Dendritic cell treated with granulocyte-macrophage colony-stimulating factor and Interleukin-4, amounts not matched to agents 40 ng/mL and 50 ng/mL, for 4 days (primary cell): Measurements from ENCODE around the gene ANXA2.

Experiments used
- H3K27ac Mint-ChIP-seq: one replicate; pipeline ENCODE4 v1.8.0; 2022; ENCODE audit warnings: mild to moderate bottlenecking, mixed read lengths
- H3K27me3 Mint-ChIP-seq: one replicate; pipeline ENCODE4 v1.8.0; 2022; ENCODE audit warnings: mild to moderate bottlenecking, mixed read lengths
- H3K36me3 Mint-ChIP-seq: one replicate; pipeline ENCODE4 v1.8.0; 2022; ENCODE audit warnings: low read depth, mixed read lengths
- H3K4me1 Mint-ChIP-seq: one replicate; pipeline ENCODE4 v1.8.0; 2022; ENCODE audit warnings: low read depth, mixed read lengths
- H3K4me3 Mint-ChIP-seq: one replicate; pipeline ENCODE4 v1.8.0; 2022; ENCODE audit warnings: mild to moderate bottlenecking, moderate library complexity, mixed read lengths
- H3K9me3 Mint-ChIP-seq: one replicate; pipeline ENCODE4 v1.8.0; 2022; ENCODE audit warnings: mixed read lengths
- intact Hi-C: fragments of 100-400 bp; cut with micrococcal nuclease; formaldehyde crosslinking; loops from one replicate; pipeline ENCODE4 v1.15.0; 2022

Gene ANXA2

DNA sequence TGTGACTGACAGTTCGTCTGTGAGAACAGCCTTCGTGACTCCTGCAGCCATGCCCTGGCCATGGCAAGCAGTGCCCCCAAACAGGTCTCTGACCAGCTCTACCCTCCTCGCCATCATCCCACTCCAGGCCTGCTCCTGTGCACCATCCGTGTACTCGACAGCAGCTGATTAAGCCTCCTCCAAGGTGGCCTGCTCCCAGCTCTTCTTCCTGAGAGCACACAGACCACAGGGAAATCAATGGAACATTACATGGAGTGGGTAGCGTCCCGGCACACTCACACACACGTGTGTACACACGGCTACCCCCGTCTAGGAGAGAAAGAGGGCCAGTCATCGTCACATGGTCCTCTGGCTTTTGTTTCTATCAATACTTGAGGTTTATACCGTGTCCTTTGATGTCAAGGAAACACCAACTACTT is 21.1 kb downstream of the ANXA2 start:
- Mint-ChIP-seq H3K9me3 (no peaks in the 10 kb centered on the region), H3K27me3 (no peaks in the 10 kb centered on the region), H3K4me1 (peaks cover 44% of the 10 kb centered on the region), H3K27ac (no peak overlapping the region), H3K4me3 (no peak overlapping the region), H3K36me3 (peaks cover 100% of the 10 kb centered on the region)
- intact Hi-C loops: no loop called here

DNA sequence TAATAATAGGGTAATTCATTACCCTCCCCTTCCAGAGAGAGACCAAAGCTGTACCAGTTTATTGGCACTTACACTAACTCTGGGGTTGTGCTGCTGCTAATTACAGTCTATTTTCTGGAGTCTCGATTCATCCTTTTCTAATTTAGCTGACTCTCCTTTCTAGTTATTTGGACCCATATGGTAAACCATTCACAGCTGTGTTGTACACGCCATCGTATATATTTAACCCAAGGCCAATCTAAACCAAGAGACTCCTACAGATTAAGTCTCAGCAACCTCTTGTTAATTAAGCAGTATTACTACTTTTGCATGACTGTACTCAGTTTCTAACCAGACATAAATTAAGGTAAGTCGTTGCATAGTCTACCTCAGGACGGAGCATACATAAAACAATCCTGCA is 22.5 kb downstream of the ANXA2 start:
- intact Hi-C loops: no loop called here
- Mint-ChIP-seq H3K36me3 (peaks cover 100% of the 10 kb centered on the region), H3K4me1 (peaks cover 51% of the 10 kb centered on the region), H3K27me3 (no peaks in the 10 kb centered on the region), H3K4me3 (no peak overlapping the region), H3K27ac (no peak overlapping the region), H3K9me3 (no peaks in the 10 kb centered on the region)

DNA sequence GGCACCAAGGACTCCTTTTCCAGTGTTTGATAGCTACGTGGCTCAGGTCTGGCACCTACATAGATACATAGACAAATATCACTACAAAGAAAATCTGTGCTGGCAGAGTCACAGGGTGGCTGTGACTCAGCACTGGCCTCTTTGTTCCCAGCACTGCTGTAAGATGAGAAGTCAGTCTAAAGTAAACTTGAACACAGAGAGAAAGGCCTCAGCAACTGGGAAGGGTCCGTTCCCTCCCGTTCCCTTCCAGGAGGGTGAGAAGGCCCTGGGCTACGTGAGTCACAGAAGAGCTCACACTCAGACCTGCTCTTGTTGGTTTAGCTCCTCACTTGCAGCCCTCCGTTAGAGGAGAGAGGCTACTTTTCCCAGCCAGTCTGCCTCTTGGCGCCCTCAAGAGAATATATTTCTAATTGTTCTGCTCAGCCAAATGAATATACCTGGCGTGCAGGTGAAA is 23.1 kb downstream of the ANXA2 start:
- intact Hi-C loops: no loop called here
- Mint-ChIP-seq H3K4me3 (no peak overlapping the region), H3K36me3 (peaks cover 100% of the 10 kb centered on the region), H3K27me3 (no peaks in the 10 kb centered on the region), H3K4me1 (peaks cover 58% of the 10 kb centered on the region), H3K27ac (no peak overlapping the region), H3K9me3 (no peaks in the 10 kb centered on the region)

DNA sequence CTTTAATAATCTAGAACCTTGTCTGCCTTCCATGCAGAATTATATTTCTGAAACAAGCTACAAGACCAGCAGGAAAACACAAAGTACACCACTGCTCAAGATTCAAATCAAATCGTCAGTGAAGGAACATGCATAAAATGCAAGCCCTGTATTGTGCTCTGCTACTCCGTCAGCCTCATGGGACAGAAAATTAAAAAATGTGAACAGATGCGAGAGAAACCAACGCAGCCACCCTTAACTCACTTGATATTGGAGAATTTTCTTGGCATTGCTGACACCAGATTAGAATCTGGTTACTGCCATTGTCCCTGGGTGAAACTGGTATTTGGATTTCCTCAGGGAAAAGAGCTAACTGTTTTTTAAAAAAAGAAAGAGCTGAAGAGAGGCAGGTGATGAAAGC is 23.6 kb downstream of the ANXA2 start:
- H3K4me1 Mint-ChIP-seq: peaks cover 59% of the 10 kb centered on the region
- H3K36me3 Mint-ChIP-seq: peaks cover 100% of the 10 kb centered on the region
- no peak overlapping the region for H3K27ac Mint-ChIP-seq
- no peaks in the 10 kb centered on the region for H3K9me3 Mint-ChIP-seq
- H3K4me3 Mint-ChIP-seq: no peak overlapping the region
- no peaks in the 10 kb centered on the region for H3K27me3 Mint-ChIP-seq
- intact Hi-C loops: no loop called here

DNA sequence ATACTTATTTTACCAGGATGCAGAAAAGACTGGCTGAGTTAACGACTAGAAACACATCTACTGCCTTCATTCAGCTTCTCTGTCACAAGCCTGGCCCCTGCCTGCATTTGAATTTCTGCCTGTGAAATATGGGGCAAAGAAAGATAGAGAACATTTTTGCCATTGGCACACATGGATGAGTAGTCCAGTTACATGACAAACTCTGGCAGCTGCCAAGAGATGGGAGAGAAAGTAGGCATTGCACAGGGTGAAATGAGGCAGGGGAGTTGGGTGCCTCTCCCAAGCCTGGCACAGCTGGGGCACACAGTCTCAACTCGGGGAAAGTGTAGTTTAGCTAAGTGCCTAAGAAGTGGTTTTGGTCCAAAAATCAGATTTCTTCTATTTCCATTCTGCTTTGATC is 24.0 kb downstream of the ANXA2 start:
- intact Hi-C loops: no loop called here
- H3K36me3 Mint-ChIP-seq: peaks cover 100% of the 10 kb centered on the region

DNA sequence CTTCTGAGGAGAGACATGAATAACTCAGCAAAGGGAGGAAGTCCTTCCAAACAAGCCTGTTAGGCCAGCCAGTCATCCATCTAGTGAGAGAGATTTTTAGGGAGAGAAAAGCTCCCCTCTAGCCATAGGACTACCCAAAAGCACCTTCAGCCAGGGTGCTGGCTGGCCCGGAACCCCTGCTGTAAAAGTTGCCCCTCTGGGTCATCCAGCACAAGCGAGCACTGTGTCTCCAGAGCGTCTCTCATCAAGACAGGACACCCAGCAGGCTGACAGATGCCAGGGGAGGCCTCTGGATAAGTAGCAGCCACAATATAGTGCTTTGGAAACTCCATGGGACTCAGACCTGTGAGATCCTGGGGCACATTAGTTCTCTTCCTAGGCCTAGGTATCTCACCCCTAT is 24.5 kb downstream of the ANXA2 start:
- Mint-ChIP-seq H3K4me1 (peaks cover 59% of the 10 kb centered on the region), H3K4me3 (no peak overlapping the region), H3K9me3 (no peaks in the 10 kb centered on the region), H3K36me3 (peaks cover 100% of the 10 kb centered on the region), H3K27ac (no peak overlapping the region), H3K27me3 (no peaks in the 10 kb centered on the region)
- intact Hi-C loops: no loop called here

More for the DNA sequence above, 24.0 kb downstream of the ANXA2 start:
- Mint-ChIP-seq H3K4me1 (peaks cover 59% of the 10 kb centered on the region), H3K27me3 (no peaks in the 10 kb centered on the region), H3K9me3 (no peaks in the 10 kb centered on the region), H3K27ac (no peak overlapping the region), H3K4me3 (no peak overlapping the region)

DNA sequence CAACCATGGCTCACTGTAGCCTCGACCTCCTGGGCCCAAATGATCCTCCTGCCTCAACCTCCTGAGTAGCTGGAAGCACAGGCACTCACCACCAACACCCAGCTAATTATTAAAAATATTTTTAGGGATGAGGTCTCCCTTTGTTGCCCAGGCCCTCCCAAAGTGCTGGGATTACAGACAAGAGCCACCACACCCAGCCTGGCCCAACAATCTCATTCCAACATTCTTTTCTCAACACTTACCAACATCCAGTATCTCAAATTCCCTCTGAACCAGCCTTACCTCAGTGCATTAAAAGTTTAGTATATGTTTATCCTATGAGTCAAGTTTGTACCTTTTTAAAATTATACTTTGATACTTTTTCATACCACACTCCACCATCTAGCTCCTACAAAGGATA is 25.0 kb downstream of the ANXA2 start:
- H3K4me1 Mint-ChIP-seq: peaks cover 59% of the 10 kb centered on the region
- no peak overlapping the region for H3K27ac Mint-ChIP-seq
- H3K36me3 Mint-ChIP-seq: peaks cover 94% of the 10 kb centered on the region
- H3K27me3 Mint-ChIP-seq: no peaks in the 10 kb centered on the region
- intact Hi-C loops: no loop called here
- no peak overlapping the region for H3K4me3 Mint-ChIP-seq
- H3K9me3 Mint-ChIP-seq: no peaks in the 10 kb centered on the region

DNA sequence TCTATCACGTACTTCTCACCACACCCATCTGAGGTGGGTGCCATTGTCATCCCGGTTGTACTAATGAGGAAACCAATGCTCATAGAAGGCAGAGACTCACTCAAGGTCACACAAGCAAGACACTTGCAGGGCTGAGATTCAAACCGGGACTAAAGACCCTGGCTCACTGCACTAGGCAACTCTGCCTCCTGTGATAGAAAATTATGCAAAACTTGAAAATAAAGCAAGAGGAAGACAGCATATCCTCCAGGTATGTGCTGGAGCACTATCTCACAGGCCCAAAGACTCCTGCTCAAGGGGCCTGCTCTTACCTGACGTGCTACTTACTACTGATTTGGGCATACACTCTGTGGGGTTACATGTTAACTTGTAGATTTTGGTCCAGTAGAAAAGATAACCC is 25.6 kb downstream of the ANXA2 start:
- no peak overlapping the region for H3K27ac Mint-ChIP-seq
- no peaks in the 10 kb centered on the region for H3K9me3 Mint-ChIP-seq
- intact Hi-C loops: no loop called here
- H3K27me3 Mint-ChIP-seq: no peaks in the 10 kb centered on the region
- H3K4me3 Mint-ChIP-seq: no peak overlapping the region
- peaks cover 89% of the 10 kb centered on the region for H3K36me3 Mint-ChIP-seq
- H3K4me1 Mint-ChIP-seq: peaks cover 59% of the 10 kb centered on the region

DNA sequence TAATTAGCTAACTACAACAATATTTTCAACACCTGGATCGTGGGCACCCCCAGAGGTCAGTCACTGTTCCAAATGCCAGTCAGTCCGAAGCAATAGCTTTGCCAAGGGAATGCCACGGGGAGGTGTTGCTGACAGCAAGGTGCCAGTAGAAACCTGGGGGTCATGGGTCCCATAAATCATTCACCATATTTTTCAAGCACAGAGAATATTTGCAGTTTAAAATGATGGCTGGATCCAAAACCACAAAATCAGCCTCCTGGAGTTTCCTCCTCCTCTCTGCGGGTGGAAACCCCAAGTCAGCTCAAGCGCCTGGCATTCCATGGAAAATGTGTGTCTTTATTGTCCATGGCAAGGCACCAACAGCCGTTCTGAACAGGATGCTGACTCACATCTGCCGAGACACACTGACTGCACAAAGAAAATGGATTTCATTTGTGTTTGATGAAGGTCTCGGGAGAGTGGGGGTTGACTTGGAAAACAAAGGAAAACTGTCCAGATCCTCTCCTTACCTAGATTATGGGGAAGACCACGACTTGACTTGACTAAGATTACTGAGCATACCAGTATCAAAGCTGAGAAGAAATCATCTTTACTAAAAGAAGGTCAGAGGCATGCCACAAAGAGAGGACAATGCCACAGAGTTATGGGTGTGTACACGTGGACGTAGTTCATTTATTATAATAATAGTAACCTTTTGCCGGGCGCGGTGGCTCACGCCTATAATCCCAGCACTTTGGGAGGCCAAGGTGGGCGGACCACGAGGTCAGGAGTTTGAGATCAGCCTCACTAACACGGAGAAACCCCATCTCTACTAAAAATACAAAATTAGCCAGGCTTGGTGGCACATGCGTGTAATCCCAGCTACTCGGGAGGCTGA is 26.4 kb downstream of the ANXA2 start:
- intact Hi-C loops: no loop called here
- Mint-ChIP-seq H3K36me3 (peaks cover 83% of the 10 kb centered on the region), H3K27ac (peak overlapping the region; percentile 16), H3K9me3 (no peaks in the 10 kb centered on the region), H3K4me1 (peaks cover 53% of the 10 kb centered on the region), H3K27me3 (no peaks in the 10 kb centered on the region), H3K4me3 (no peak overlapping the region)

DNA sequence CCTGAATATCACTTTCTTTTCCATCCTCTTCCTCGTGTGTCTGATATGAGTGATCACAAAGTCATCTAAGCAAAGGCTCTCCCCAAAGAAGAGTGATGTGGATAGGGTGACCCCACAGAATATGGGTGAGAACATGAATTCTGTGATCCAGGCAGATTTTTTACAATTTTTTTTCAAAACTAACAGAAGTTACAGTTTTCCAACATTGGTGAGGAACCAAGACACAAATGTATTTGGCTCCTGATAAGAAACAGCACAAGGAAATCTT is 27.0 kb downstream of the ANXA2 start:
- no peak overlapping the region for H3K4me3 Mint-ChIP-seq
- peaks cover 83% of the 10 kb centered on the region for H3K36me3 Mint-ChIP-seq
- H3K9me3 Mint-ChIP-seq: no peaks in the 10 kb centered on the region
- intact Hi-C loops: no loop called here
- H3K27me3 Mint-ChIP-seq: no peaks in the 10 kb centered on the region
- H3K4me1 Mint-ChIP-seq: peaks cover 47% of the 10 kb centered on the region
- peak overlapping the region; percentile 16 for H3K27ac Mint-ChIP-seq

DNA sequence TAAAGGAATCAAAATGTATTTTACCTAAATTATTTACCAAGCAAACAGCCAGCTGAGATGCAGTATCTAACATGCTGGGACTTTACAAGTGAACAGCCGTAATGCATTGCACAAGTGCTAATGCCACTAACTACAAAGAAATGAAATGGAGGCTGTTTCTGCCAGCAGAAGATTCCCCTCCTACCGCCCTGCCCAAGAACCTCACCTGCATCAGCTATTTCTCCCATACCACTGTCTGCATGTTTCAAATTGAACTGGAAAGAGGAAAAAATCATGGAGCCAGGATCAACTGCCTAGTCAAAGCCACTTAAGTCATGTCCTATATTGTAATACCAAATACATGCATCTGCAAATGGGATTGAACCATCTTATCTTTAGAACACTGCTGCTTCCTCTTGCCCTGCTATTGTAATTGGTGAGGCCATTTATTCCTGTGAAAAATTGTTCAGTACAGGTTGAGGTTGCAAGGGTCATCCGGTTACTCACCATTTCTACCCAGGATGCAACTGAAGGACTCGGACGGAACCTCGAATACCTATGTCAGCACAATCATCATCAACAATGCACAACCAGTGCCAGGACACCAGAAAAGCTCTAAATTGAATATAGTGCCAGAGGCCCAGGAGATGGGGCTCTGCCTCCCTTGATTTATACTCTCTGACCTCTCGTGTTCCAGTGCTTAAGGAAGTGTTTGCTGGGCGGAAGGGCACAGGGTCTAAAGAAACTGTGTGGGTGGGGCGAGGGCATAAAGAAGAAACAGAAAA is 27.5 kb downstream of the ANXA2 start:
- peaks cover 44% of the 10 kb centered on the region for H3K4me1 Mint-ChIP-seq
- H3K27me3 Mint-ChIP-seq: no peaks in the 10 kb centered on the region
- peaks cover 81% of the 10 kb centered on the region for H3K36me3 Mint-ChIP-seq
- H3K9me3 Mint-ChIP-seq: no peaks in the 10 kb centered on the region
- H3K4me3 Mint-ChIP-seq: no peak overlapping the region
- H3K27ac Mint-ChIP-seq: peak overlapping the region; percentile 16
- intact Hi-C loops: no loop called here

DNA sequence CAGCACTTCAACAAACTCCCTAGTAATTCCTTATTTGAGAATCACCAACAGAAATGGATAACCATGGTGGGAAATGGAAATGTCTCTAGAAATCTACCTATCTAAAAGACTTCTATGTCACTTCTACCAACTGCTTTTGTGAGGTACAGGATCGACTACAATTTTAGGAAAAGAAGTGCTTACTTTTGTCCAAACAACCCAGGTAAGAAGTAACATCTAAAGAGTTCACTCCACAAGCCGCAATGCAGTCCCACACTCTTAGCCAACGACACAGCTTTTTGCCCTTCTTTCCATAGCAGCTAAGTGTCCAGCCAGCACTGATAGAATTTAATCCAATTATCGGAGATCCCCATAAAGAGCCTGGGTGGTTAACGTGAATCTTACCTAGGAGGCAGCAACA is 28.1 kb downstream of the ANXA2 start:
- intact Hi-C loops: no loop called here
- Mint-ChIP-seq H3K27me3 (no peaks in the 10 kb centered on the region), H3K4me1 (peaks cover 45% of the 10 kb centered on the region), H3K9me3 (no peaks in the 10 kb centered on the region), H3K27ac (no peak overlapping the region), H3K36me3 (peaks cover 80% of the 10 kb centered on the region), H3K4me3 (no peak overlapping the region)

DNA sequence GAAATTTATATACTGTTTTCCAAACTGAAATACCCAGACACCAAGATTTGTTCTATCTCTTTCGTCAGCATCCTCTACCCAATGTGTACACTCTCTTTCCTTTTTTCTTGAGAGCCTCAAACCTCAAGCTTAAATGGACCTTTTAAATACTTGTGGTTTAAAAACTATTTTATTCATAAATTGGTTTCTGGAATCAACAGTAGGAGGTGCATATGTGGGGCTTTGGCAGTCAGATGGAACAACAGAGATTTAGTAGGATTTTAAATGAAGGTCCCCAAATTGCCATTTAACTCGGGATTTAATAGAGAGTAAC is 33.2 kb downstream of the ANXA2 start:
- H3K36me3 Mint-ChIP-seq: peaks cover 80% of the 10 kb centered on the region

DNA sequence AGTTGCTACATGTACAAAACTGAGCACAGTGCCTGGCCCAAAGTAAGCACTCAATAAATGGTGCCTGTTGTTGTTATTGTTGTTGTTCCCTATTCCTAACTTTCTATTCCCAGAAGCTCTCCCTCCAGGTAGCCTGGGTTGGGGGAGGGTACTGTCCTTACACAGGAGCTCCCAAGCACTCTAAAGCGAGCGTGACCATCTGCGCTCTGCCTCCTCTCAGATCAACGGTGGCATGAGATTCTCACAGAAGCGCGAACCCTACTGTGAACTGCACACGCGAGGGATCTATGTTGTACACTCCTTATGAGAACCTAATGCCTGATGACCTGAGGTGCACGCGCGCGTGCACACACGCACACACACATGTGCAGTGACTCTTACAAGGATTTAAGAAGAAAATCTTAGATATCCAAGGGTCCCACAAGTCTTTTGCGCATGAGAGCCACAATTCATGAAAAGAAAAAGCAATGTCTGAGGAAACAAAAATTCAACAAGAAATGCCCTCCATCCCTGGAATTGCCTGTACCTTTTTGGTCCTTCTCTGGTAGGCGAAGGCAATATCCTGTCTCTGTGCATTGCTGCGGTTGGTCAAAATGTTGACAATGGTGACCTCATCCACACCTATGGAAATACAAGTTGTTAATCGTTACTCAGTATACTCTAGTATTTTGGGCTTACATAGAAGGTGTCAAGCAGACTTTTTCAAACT is 33.7 kb downstream of the ANXA2 start:
- H3K4me1 Mint-ChIP-seq: peaks cover 39% of the 10 kb centered on the region

More for the DNA sequence above, 33.2 kb downstream of the ANXA2 start:
- no peak overlapping the region for H3K4me3 Mint-ChIP-seq
- peaks cover 35% of the 10 kb centered on the region for H3K4me1 Mint-ChIP-seq
- H3K9me3 Mint-ChIP-seq: no peaks in the 10 kb centered on the region
- H3K27me3 Mint-ChIP-seq: no peaks in the 10 kb centered on the region
- intact Hi-C loops: loop anchor here (5.0 kb wide), 2 partner anchors 33 to 83 kb away; partner anchors contain the start of gene ANXA2
- H3K27ac Mint-ChIP-seq: no peak overlapping the region

More for the DNA sequence above, 33.7 kb downstream of the ANXA2 start:
- Mint-ChIP-seq H3K27ac (no peak overlapping the region), H3K9me3 (no peaks in the 10 kb centered on the region), H3K36me3 (peaks cover 80% of the 10 kb centered on the region), H3K4me3 (no peak overlapping the region), H3K27me3 (no peaks in the 10 kb centered on the region)
- intact Hi-C loops: loop anchor here (5.0 kb wide), 2 partner anchors 33 to 83 kb away; partner anchors contain the start of gene ANXA2
